ENCODE results near the gene CISH.

The CISH gene

GRCh38 chr3:50600141-50600753, 11.3 kb downstream of the CISH start:
- no peak for DNase-seq (ENCODE audit: low read depth in 2 of 2)
- no peak overlapping the region for H3K4me3 ChIP-seq (replicated peaks in 1 of 2; ENCODE audit: low read depth in 2 of 2, low read length in 2 of 2)
- TF ChIP-seq CTCF (IDR thresholded peaks at IDR 0.05; ENCODE audit: low read depth, low read length), result no peak

GRCh38 chr3:50599716-50600118, 11.9 kb downstream of the CISH start:
- no peak for TF ChIP-seq CTCF (IDR thresholded peaks at IDR 0.05; ENCODE audit: low read depth, low read length)
- H3K4me3 ChIP-seq (replicated peaks in 1 of 2; ENCODE audit: low read depth in 2 of 2, low read length in 2 of 2), result no peak overlapping the region
- peak in 1 of 2 donors; percentile 39 for DNase-seq (ENCODE audit: low read depth in 2 of 2)

GRCh38 chr3:50599115-50599715, 12.4 kb downstream of the CISH start:
- H3K4me3 ChIP-seq (replicated peaks in 1 of 2; ENCODE audit: low read depth in 2 of 2, low read length in 2 of 2), result no peak overlapping the region
- DNase-seq (ENCODE audit: low read depth in 2 of 2), result no peak
- TF ChIP-seq CTCF (IDR thresholded peaks at IDR 0.05; ENCODE audit: low read depth, low read length), result no peak

GRCh38 chr3:50594253-50594785, 17.3 kb downstream of the CISH start:
- no peak for TF ChIP-seq CTCF (IDR thresholded peaks at IDR 0.05; ENCODE audit: low read depth, low read length)
- H3K4me3 ChIP-seq (replicated peaks in 1 of 2; ENCODE audit: low read depth in 2 of 2, low read length in 2 of 2), result no peak overlapping the region
- no peak for DNase-seq (ENCODE audit: low read depth in 2 of 2)

- DNase-seq (ENCODE audit: low read depth in 2 of 2), result no peak
- TF ChIP-seq CTCF (IDR thresholded peaks at IDR 0.05; ENCODE audit: low read depth, low read length), result no peak
- no peak overlapping the region for H3K4me3 ChIP-seq (replicated peaks in 1 of 2; ENCODE audit: low read depth in 2 of 2, low read length in 2 of 2)
These were observed 19.0 kb downstream of the CISH start for GRCh38 chr3:50592568-50592967.

GRCh38 chr3:50591196-50591741, 20.3 kb downstream of the CISH start:
- no peak for TF ChIP-seq CTCF (IDR thresholded peaks at IDR 0.05; ENCODE audit: low read depth, low read length)
- H3K4me3 ChIP-seq (replicated peaks in 1 of 2; ENCODE audit: low read depth in 2 of 2, low read length in 2 of 2), result no peak overlapping the region
- no peak for DNase-seq (ENCODE audit: low read depth in 2 of 2)
